ENCODE data around the gene SULT1C3.

The SULT1C3 gene

GRCh38 chr2:108304975-108305374, 65.2 kb downstream of the SULT1C3 start:
- DNase-seq, result no peak

GRCh38 chr2:108305901-108306300, 66.1 kb downstream of the SULT1C3 start:
- no peak for DNase-seq

- DNase-seq, result no peak
Measured at GRCh38 chr2:108309903-108310302, 70.1 kb downstream of the SULT1C3 start.

All from inflammatory macrophage (primary cell).